H1 (cell line): ENCODE measurements around the gene GEMIN2. TPM values are rescaled to one million over a fixed set of nuclear protein-coding genes. Genes with fewer than 3 reads are reported as not detected.

Experiments
- CTCF ChIA-PET: fragments of 300-600 bp; sonication (Branson Sonifier 250); formaldehyde crosslinking; loops from one replicate; lab custom pipeline; 2021; ENCODE audit not compliant: partially characterized antibody; lab: Charles Lee
- POLR2A ChIA-PET: fragments of 300-600 bp; sonication (Branson Sonifier 250); formaldehyde crosslinking; loops from one replicate; lab custom pipeline; 2021; ENCODE audit warnings: inconsistent platforms; ENCODE audit not compliant: partially characterized antibody; lab: Charles Lee
- DNase-seq, 2 experiments: peaks; one replicate each; pipeline versions ENCODE4 v3.0.0 to v3.0.0-alpha.2; 2010 to 2022; ENCODE audit warnings: low spot score in 2 of 2, low read depth in 1 of 2, mixed read lengths in 1 of 2
- FAIRE-seq: peaks from 2 replicates; lab custom pipeline; 2011; peaks lifted over from hg19 to GRCh38; lab: Jason Lieb, UNC
- H2AFZ ChIP-seq: 2 replicates; pipeline ENCODE4 v1.8.1; 2012; ENCODE audit warnings: low read length, inconsistent platforms
- H2AK5ac ChIP-seq: 2 replicates; pipeline ENCODE4 v1.6.1; 2013; ENCODE audit warnings: low read depth, low read length
- H2BK120ac ChIP-seq: replicated peaks from 2 replicates; pipeline ENCODE3; 2013; ENCODE audit warnings: low read depth, low read length, inconsistent platforms
- H2BK12ac ChIP-seq: 2 replicates; pipeline ENCODE4 v1.6.1; 2013; ENCODE audit warnings: low read depth, low read length
- H2BK15ac ChIP-seq: 2 replicates; pipeline ENCODE4 v1.6.1; 2013; ENCODE audit warnings: low read length
- H2BK20ac ChIP-seq: 2 replicates; pipeline ENCODE4 v1.6.1; 2013; ENCODE audit warnings: low read length
- H2BK5ac ChIP-seq: 2 replicates; pipeline ENCODE4 v1.6.1; 2013; ENCODE audit warnings: low read depth, low read length
- H3K14ac ChIP-seq: 2 replicates; pipeline ENCODE4 v1.6.1; 2013; ENCODE audit warnings: inconsistent platforms; ENCODE audit not compliant: insufficient read length
- H3K18ac ChIP-seq: 2 replicates; pipeline ENCODE4 v1.6.1; 2013; ENCODE audit warnings: low read length; ENCODE audit errors: extremely low read depth
- H3K23ac ChIP-seq: 2 replicates; pipeline ENCODE4 v1.6.1; 2013; ENCODE audit warnings: inconsistent platforms; ENCODE audit not compliant: insufficient read length
- H3K23me2 ChIP-seq: 2 replicates; pipeline ENCODE4 v1.6.1; 2013; ENCODE audit warnings: low read depth, low read length
- H3K27ac ChIP-seq: 2 replicates; pipeline ENCODE4 v1.6.1; 2011; ENCODE audit warnings: low read depth, low read length, inconsistent platforms
- H3K27me3 ChIP-seq, 4 experiments: replicated peaks in 1 of 4; 1 replicate in 1 of 4; 2 replicates in 3 of 4; pipeline versions ENCODE4 v1.6.1 to v1.8.1; 2011 to 2013; ENCODE audit warnings: low read length in 3 of 4, mild to moderate bottlenecking in 3 of 4, inconsistent platforms in 2 of 4, mixed read lengths in 2 of 4, moderate library complexity in 1 of 4; ENCODE audit not compliant: control insufficient read depth in 3 of 4, insufficient read depth in 3 of 4; ENCODE audit errors: extremely low read depth in 1 of 4
- H3K36me3 ChIP-seq, 4 experiments: 2 replicates each; pipeline versions ENCODE4 v1.6.1 to v1.8.1; 2011 to 2013; ENCODE audit warnings: mild to moderate bottlenecking in 4 of 4, low read length in 3 of 4, moderate library complexity in 2 of 4, control low read depth in 1 of 4, inconsistent platforms in 1 of 4; ENCODE audit not compliant: insufficient read depth in 4 of 4, control insufficient read depth in 2 of 4
- H3K4ac ChIP-seq: replicated peaks from 2 replicates; pipeline ENCODE3; 2013; ENCODE audit warnings: low read length, low read depth, mixed read lengths, inconsistent platforms; ENCODE audit not compliant: insufficient read length
- H3K4me1 ChIP-seq, 4 experiments: replicated peaks in 1 of 4; 1 replicate in 1 of 4; 2 replicates in 3 of 4; pipeline versions ENCODE4 v1.6.1 to v1.8.1; 2011 to 2013; ENCODE audit warnings: low read length in 3 of 4, inconsistent platforms in 2 of 4, mixed read lengths in 1 of 4; ENCODE audit not compliant: insufficient read depth in 4 of 4, control insufficient read depth in 3 of 4
- H3K4me2 ChIP-seq, 2 experiments: 2 replicates each; pipeline versions ENCODE4 v1.6.1 to v1.8.1; 2011 to 2013; ENCODE audit warnings: low read depth in 2 of 2, low read length in 2 of 2, control low read depth in 1 of 2, inconsistent platforms in 1 of 2, mild to moderate bottlenecking in 1 of 2; ENCODE audit not compliant: insufficient read depth in 1 of 2
- H3K4me3 ChIP-seq, 4 experiments: fragments of 200-600, 300-600 bp in 1 of 4; sonication (generic), shearing (Covaris generic), sonication (Bioruptor Twin) in 1 of 4; 2 replicates each; pipeline versions ENCODE4 v1.5.1 to v1.8.1; 2011 to 2016; ENCODE audit warnings: low read length in 4 of 4, low read depth in 3 of 4, control low read depth in 2 of 4, inconsistent platforms in 2 of 4, mild to moderate bottlenecking in 2 of 4, mixed read lengths in 1 of 4, moderate library complexity in 1 of 4; ENCODE audit not compliant: insufficient read depth in 2 of 4; ENCODE audit errors: extremely low read depth in 1 of 4
- H3K56ac ChIP-seq: replicated peaks from 2 replicates; pipeline ENCODE3; 2013; ENCODE audit warnings: low read depth, mild to moderate bottlenecking, mixed read lengths, low read length, inconsistent platforms; ENCODE audit not compliant: insufficient read length
- H3K79me1 ChIP-seq: 2 replicates; pipeline ENCODE4 v1.6.1; 2013; ENCODE audit warnings: low read depth, low read length, control low read depth
- H3K79me2 ChIP-seq, 2 experiments: 2 replicates each; pipeline versions ENCODE4 v1.6.1 to v1.8.1; 2012 to 2013; ENCODE audit warnings: low read length in 2 of 2, mild to moderate bottlenecking in 2 of 2, inconsistent platforms in 1 of 2; ENCODE audit not compliant: insufficient read depth in 2 of 2, control insufficient read depth in 1 of 2
- H3K9ac ChIP-seq, 4 experiments: replicated peaks in 1 of 4; 1 replicate in 1 of 4; 2 replicates in 3 of 4; pipeline versions ENCODE4 v1.6.1 to v1.8.1; 2011 to 2013; ENCODE audit warnings: low read depth in 3 of 4, low read length in 3 of 4, control low read depth in 2 of 4, mild to moderate bottlenecking in 2 of 4, moderate library complexity in 2 of 4, inconsistent platforms in 1 of 4; ENCODE audit errors: extremely low read depth in 1 of 4
- H3K9me3 ChIP-seq, 2 experiments: 2 replicates each; pipeline versions ENCODE4 v1.6.1 to v1.8.1; 2012 to 2013; ENCODE audit warnings: mild to moderate bottlenecking in 2 of 2, moderate library complexity in 2 of 2, control low read depth in 1 of 2, inconsistent platforms in 1 of 2, low read depth in 1 of 2, low read length in 1 of 2, mixed read lengths in 1 of 2; ENCODE audit not compliant: insufficient read depth in 2 of 2
- H4K20me1 ChIP-seq, 2 experiments: replicated peaks in 1 of 2; 2 replicates each; pipeline versions ENCODE3 to v1.8.1; 2011 to 2013; ENCODE audit warnings: inconsistent platforms in 2 of 2, low read length in 2 of 2, mild to moderate bottlenecking in 1 of 2; ENCODE audit not compliant: insufficient read depth in 2 of 2, control insufficient read depth in 1 of 2
- H4K5ac ChIP-seq: 2 replicates; pipeline ENCODE4 v1.6.1; 2013; ENCODE audit warnings: low read length, low read depth, mixed read lengths, inconsistent platforms; ENCODE audit not compliant: insufficient read length
- H4K8ac ChIP-seq: 2 replicates; pipeline ENCODE4 v1.8.0; 2013; ENCODE audit warnings: mild to moderate bottlenecking, moderate library complexity, low read length, inconsistent platforms; ENCODE audit not compliant: insufficient read depth; ENCODE audit errors: extremely low read depth
- H4K91ac ChIP-seq: replicated peaks from 2 replicates; pipeline ENCODE3; 2013; ENCODE audit warnings: low read length, mixed read lengths, inconsistent platforms; ENCODE audit not compliant: insufficient read length
- ASH2L ChIP-seq: fragments of 200-600, 300-600 bp; sonication (generic); IDR thresholded peaks from one replicate; pipeline ENCODE4 v1.7.1; 2017; ENCODE audit warnings: low read length
- BRCA1 ChIP-seq: IDR thresholded peaks from 2 replicates; pipeline ENCODE4 v1.6.1; 2012; ENCODE audit warnings: low read depth, low read length, improper control_type of control experiment
- CTCF ChIP-seq, 3 experiments: IDR thresholded peaks; 1 replicate in 2 of 3; 2 replicates in 1 of 3; pipeline versions ENCODE4 v1.5.1 to v1.6.1; 2011; ENCODE audit warnings: low read length in 3 of 3, mild to moderate bottlenecking in 3 of 3, inconsistent platforms in 2 of 3, low read depth in 1 of 3, moderate library complexity in 1 of 3; ENCODE audit not compliant: insufficient read depth in 1 of 3; ENCODE audit errors: control extremely low read depth in 1 of 3
- EGR1 ChIP-seq: IDR thresholded peaks from 2 replicates; pipeline ENCODE4 v1.6.1; 2011; ENCODE audit warnings: low read depth, low read length, borderline replicate concordance
- EZH2 ChIP-seq: fragments of 200-600 bp; sonication (generic); IDR thresholded peaks from 2 replicates; pipeline ENCODE4 v1.7.1; 2012; ENCODE audit warnings: low read depth, mild to moderate bottlenecking, moderate library complexity, low read length, inconsistent platforms; ENCODE audit not compliant: severe bottlenecking
- FOSL1 ChIP-seq: IDR thresholded peaks from 2 replicates; pipeline ENCODE4 v1.6.1; 2011; ENCODE audit warnings: mild to moderate bottlenecking, low read depth, low read length, moderate library complexity; ENCODE audit not compliant: insufficient read depth
- HDAC2 ChIP-seq, 2 experiments: fragments of 300-600 bp in 1 of 2; sonication (generic) in 1 of 2; IDR thresholded peaks; 2 replicates each; pipeline ENCODE4 v1.6.1; 2011 to 2012; ENCODE audit warnings: low read depth in 2 of 2, low read length in 2 of 2, mild to moderate bottlenecking in 2 of 2, moderate library complexity in 2 of 2, borderline replicate concordance in 1 of 2, inconsistent platforms in 1 of 2
- NRF1 ChIP-seq: IDR thresholded peaks from 2 replicates; pipeline ENCODE4 v1.6.1; 2011; ENCODE audit warnings: mild to moderate bottlenecking, low read depth, low read length, improper control_type of control experiment
- TBP ChIP-seq: IDR thresholded peaks from 2 replicates; pipeline ENCODE4 v1.6.1; 2011; ENCODE audit warnings: low read depth, low read length, improper control_type of control experiment
- TCF12 ChIP-seq: IDR thresholded peaks from 2 replicates; pipeline ENCODE4 v1.6.1; 2011; ENCODE audit warnings: low read depth, mild to moderate bottlenecking, low read length
- YY1 ChIP-seq: IDR thresholded peaks from 2 replicates; pipeline ENCODE4 v1.6.1; 2011; ENCODE audit warnings: low read depth, mild to moderate bottlenecking, low read length
- WGBS, 2 experiments: shearing (Covaris generic) in 1 of 2; methylation state at CpG; one replicate each; pipeline versions ENCODE4 v1.1.6 to v1.1.7; 2013 to 2015; ENCODE audit warnings: low lambda C conversion rate in 2 of 2, mixed read lengths in 2 of 2, inconsistent platforms in 1 of 2, low coverage in 1 of 2, missing lambda C conversion rate in 1 of 2; ENCODE audit not compliant: insufficient replicate concordance in 2 of 2, insufficient coverage in 1 of 2, insufficient read length in 1 of 2; ENCODE audit errors: extremely low coverage in 1 of 2, missing lambda C conversion rate in 1 of 2; 5-methylcytosine and 5-hydroxymethylcytosine counted together
- polyA plus RNA-seq, 7 experiments: library from polyadenylated mRNA; depleted of rRNA in 3 of 7; stranded (reverse) in 5 of 7; unstranded in 2 of 7; fragments of >200 nt in 5 of 7; fragments of 200-250 nt in 2 of 7; gene quantifications; 1 replicate in 5 of 7; 2 replicates in 1 of 7; 4 replicates in 1 of 7; pipeline versions ENCODE4 v1.2.1 to v1.2.3, GENCODE V29; 2011 to 2013; ENCODE audit warnings: missing spikeins in 2 of 7, mixed read lengths in 2 of 7
- total RNA-seq: library from RNA; stranded (reverse); fragmentation: NEBNext Ultra II Directional; extraction: Animal tissue kit (Norgen Biotek cat#: 25700); gene quantifications from 2 replicates; pipeline ENCODE4 v1.2.1, GENCODE V29; 2021

GEMIN2 gene
- total and polyA plus RNA-seq, 2 of the 8 experiments (the other 6 are each of a cell fraction or from before 2014, with no cell fraction given) = 29.1 to 30.8 TPM

GRCh38 chr14:39113685-39114072 lies 444 bp upstream of the GEMIN2 start:
- Histone ChIP-seq H4K91ac (no peak overlapping the region), H3K79me1 (no peaks in the 10 kb centered on the region), H3K27me3 (no peaks in the 10 kb centered on the region), H3K79me2 (peaks cover 0 to 8% of the 10 kb centered on the region in 2 experiments; a peak in 2 of 4 replicates), H3K4me2 (peak overlapping the region; percentile 51 to 66), H3K56ac (no peak overlapping the region), H2AFZ (peak overlapping the region; percentile 86), H2BK120ac (no peak overlapping the region), H2AK5ac (no peak overlapping the region), H3K18ac (0 out of 2 replicates have a peak overlapping the region, but pooled peaks have one; percentile 43), H4K5ac (peak overlapping the region; percentile 84), H2BK15ac (no peak overlapping the region), H3K4ac (no peak overlapping the region), H2BK5ac (no peak overlapping the region), H3K23me2 (peaks cover 2% of the 10 kb centered on the region; the same call in 1 of the 2 replicates), H4K8ac (no peak overlapping the region), H3K14ac (no peak overlapping the region), H2BK12ac (no peak overlapping the region), H4K20me1 (no peaks in the 10 kb centered on the region), H3K27ac (peak overlapping the region; percentile 33; the same call in 1 of the 2 replicates), H3K23ac (no peak overlapping the region), H3K4me3 (peak overlapping the region; percentile 83 to 90 (median 87); a peak in 7 of 8 replicates), H2BK20ac (no peak overlapping the region), H3K4me1 (peaks cover 0 to 2% (median 0%) of the 10 kb centered on the region in 4 experiments; a peak in 1 of 7 replicates), H3K36me3 (peaks cover 0 to 11% (median 4%) of the 10 kb centered on the region in 4 experiments; a peak in 4 of 8 replicates), H3K9me3 (no peaks in the 10 kb centered on the region), H3K9ac (peak overlapping the region in 3 of 4 experiments; percentile 36 to 73 (median 52); a peak in 5 of 7 replicates)
- 80% methylated on average over 3 of the region's 3 CpGs; no CpG with 5 or more reads in 1 of the 2 experiments for WGBS, 2 experiments
- no peak for DNase-seq
- FAIRE-seq = no peak
- CTCF ChIA-PET = interaction anchor here (0.6 to 1.8 kb wide), 5 partner anchors 13 to 195 kb away, joined by 3 to 5 read pairs (median 3); partner anchors contain the start of gene TRAPPC6B
- POLR2A ChIA-PET = interaction anchor here (1.0 to 3.3 kb wide), 8 partner anchors 10 to 319 kb away, joined by 3 to 18 read pairs (median 6); partner anchors contain the start of genes SEC23A and TRAPPC6B
- TF ChIP-seq HDAC2 (IDR thresholded peaks at IDR 0.05; ENCODE audit: borderline replicate concordance in 1 of 2, low read depth in 2 of 2, low read length in 2 of 2) (no peak), CTCF (IDR thresholded peaks at IDR 0.05; ENCODE audit: control extremely low read depth in 1 of 3, insufficient read depth in 1 of 3, low read depth in 1 of 3, low read length in 3 of 3) (no peak), BRCA1 (no peak), ASH2L (no peak), TBP (no peak), TCF12 (no peak), NRF1 (no peak), YY1 (no peak), EZH2 (no peak), FOSL1 (no peak), EGR1 (no peak)
